SK-N-SH treated with all-trans-retinoic acid at 6 μM for 48 hours (cell line): ENCODE results near the gene SDC1.

ENCODE experiments used
- GLIS3 ChIP-seq: fragments of 250-450 bp; sonication (Bioruptor Pico); IDR thresholded peaks from 2 replicates; pipeline ENCODE4 v1.5.0; 2020; ENCODE audit warnings: mild to moderate bottlenecking, moderate library complexity
- TOX ChIP-seq: fragments of 250-450 bp; sonication (Bioruptor Pico); IDR thresholded peaks from 2 replicates; pipeline ENCODE4 v1.8.0; 2021; ENCODE audit warnings: mild to moderate bottlenecking, moderate library complexity, borderline replicate concordance
- ZFP30 ChIP-seq: fragments of 450-650 bp; formaldehyde crosslinking; IDR thresholded peaks from 2 replicates; pipeline ENCODE4 v1.5.0; 2022; ENCODE audit warnings: mild to moderate bottlenecking, moderate library complexity
- ZNF8 ChIP-seq: fragments of 450-650 bp; formaldehyde crosslinking; IDR thresholded peaks from 2 replicates; pipeline ENCODE4 v1.5.0; 2020; ENCODE audit warnings: mild to moderate bottlenecking, moderate library complexity

DNA sequence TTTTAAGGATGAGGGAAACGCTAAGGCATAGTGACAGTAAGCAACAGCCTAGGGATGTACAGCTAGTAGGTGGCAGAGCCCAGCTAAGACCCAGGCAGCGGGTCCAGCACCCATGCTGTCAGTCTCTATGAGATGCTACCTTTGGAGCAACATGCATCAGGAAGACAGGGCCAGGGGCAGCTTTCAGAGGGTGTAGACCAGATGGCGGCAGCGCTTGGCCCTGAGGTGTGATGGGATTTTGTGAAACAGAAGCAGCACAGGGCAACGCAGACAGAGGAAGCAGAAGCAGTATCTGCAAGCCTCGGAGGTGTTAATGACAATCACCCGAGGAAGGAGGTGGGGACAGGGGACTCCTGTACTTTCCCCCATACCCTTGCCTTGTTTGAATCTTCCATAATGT is 43.2 kb downstream of the SDC1 start:
- TF ChIP-seq ZNF8 (CRISPR knock-in tag) (no peak), ZFP30 (CRISPR knock-in tag) (no peak), GLIS3 (CRISPR knock-in tag) (no peak), TOX (CRISPR knock-in tag) (no peak)
